HS-27A (cell line): Measurements from ENCODE around the gene USP50.
"Not testable (repeated sequence)": the region's sequence is repeated elsewhere in the genome, so short reads cannot be mapped to it uniquely, and the experiment has no call there.

Source experiments
- DNase-seq: peaks from one replicate; pipeline ENCODE4 v3.0.0-alpha.2; 2012; ENCODE audit warnings: low read depth, missing footprints

The USP50 gene

DNA sequence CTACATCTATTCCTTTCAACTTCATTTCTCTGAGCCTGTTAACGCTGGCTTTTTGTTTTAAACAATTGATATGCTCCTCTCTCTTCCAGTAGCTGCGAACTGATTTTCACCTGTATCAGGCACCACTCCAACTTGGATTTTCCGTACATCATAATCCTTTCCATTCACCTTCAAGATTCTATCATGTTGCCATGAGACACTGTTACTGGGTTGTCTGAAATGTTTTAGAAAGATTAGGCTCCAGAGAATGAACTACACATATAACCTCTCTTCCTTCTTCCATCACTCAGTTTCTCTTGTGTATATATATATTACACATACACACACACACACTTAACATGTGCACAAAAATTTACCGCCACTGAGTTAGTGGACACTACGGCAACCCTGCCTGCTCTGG, at the start of gene USP50:
TSS of gene USP50 (minus strand) at position 101 of the 400 bp plus-strand sequence. CDS start 141 bp downstream, outside the sequence.
- DNase-seq = no peak

DNA sequence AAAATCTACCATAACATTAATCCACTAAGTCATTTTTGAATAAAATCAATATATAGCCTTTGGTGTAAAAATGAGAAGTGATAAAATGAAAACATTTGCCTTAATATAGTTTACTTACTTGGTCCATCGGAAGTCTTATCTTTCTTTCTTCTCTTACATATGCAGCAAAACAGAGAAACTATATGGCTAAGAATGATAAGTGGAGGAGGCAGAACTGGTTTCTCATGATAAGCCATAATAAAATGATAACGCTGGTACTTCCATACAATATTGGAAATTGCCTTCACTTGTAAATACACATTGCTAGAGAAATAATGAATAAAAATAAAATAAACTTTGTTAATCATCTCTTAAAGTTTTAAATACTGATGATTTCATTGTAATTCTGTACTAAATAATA, 47.8 kb upstream of the USP50 start:
- no peak for DNase-seq

DNA sequence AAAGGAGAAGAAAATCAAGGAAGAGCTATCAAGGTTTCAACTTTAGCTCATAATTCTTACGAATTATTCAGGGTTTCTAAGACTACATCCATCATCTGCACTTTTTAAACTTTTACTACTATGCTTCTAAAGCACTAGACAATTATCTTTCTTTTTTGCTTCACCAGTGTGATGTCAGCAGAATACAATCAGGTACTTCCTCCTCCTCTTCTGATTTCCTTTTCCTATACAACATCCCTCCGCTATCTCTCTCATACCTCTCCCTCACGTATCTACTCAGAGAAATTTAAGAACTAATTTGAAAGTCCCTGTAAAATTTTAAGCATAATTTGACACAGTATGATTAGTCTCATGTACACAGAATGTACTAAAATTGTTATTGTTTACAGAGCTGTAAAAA, 47.3 kb upstream of the USP50 start:
- DNase-seq = no peak

DNA sequence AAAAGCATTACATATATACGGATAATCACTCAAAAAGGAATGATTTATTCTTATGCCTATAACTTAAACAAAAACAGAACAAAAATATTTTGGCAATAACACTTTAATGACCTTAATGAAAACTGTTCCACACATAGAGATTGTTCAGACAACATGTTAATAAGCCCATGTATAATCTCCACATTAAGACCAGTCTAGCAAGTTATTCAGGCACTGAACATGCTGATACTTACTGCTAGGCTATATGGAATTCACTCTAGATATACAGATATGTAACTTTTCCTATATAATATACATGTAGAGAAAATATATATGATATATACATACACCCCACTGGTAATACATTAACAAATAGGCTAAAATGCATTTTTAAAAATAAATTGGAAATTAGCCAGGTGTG, 43.8 kb upstream of the USP50 start:
- no peak for DNase-seq

DNA sequence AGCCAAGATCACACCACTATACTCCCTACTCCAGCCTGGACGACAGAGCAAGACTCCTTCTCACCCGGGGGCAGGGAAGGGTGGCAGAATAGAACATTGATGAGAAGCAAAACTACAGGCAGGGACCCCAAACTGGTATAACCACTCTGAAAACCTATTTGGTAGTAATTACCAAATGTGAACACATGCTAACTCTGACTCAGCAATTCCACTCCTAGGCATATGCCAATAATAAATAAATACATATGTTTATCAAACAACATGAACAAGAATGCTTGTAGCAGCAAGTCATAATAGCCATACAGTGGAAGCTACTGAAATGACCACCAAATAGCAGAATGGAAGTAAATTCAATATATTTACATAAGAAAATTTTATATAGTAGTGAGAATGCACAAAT, 31.0 kb upstream of the USP50 start:
- no peak for DNase-seq

DNA sequence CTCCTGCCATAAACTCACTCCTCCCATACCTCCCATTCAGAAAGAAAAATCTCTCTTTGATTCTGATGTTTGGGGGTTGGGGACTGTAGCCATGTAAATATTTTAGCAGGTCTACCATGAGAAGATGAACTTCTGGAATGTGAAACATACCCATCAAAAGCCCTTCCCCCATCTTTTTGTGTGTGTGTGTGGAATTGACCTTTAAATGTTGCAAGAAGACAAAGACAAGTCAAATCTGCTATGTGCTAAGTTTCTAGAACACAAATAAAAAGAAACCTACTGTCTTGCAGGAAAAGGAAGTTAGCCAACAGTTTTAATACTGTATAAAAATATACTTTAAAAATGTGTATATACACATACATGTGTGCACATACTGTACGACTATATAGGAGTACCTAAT, 29.7 kb upstream of the USP50 start:
- DNase-seq = no peak

DNA sequence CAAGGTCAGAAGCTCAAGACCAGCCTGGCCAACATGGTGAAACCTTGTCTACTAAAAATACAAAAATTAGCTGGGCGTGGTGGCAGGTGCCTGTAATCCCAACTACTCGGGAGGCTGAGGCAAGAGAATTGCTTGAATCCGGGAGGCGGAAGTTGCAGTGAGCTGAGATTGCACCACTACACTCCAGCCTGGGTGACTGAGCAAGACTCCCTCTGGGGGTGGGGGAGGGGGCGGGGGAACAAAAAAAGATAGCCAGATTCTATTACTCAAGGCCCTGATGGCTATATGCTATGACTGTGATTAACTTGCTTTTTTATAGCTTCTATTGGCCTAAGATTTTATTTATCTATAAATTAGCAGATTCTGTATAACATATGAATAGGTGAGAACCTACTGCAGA, 27.4 kb upstream of the USP50 start:
- not testable (repeated sequence) for DNase-seq

DNA sequence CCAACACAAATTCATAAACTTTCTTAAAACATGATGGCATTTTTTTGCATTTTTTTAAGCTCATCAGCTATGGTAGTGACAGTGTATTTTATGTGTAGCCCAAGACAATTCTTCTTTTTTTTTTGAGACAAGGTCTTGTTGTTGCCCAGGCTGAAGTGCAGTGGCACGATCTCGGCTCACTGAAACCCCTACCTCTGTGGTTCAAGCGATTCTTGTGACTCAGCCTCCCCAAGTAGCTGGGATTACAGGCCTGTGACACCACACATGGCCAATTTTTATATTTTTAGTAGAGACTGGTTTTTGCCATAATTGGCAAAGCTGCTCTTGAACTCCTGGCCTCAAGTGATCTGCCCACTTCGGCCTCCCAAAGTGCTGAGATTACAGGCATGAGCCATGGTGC, 17.3 kb upstream of the USP50 start:
- no peak for DNase-seq

DNA sequence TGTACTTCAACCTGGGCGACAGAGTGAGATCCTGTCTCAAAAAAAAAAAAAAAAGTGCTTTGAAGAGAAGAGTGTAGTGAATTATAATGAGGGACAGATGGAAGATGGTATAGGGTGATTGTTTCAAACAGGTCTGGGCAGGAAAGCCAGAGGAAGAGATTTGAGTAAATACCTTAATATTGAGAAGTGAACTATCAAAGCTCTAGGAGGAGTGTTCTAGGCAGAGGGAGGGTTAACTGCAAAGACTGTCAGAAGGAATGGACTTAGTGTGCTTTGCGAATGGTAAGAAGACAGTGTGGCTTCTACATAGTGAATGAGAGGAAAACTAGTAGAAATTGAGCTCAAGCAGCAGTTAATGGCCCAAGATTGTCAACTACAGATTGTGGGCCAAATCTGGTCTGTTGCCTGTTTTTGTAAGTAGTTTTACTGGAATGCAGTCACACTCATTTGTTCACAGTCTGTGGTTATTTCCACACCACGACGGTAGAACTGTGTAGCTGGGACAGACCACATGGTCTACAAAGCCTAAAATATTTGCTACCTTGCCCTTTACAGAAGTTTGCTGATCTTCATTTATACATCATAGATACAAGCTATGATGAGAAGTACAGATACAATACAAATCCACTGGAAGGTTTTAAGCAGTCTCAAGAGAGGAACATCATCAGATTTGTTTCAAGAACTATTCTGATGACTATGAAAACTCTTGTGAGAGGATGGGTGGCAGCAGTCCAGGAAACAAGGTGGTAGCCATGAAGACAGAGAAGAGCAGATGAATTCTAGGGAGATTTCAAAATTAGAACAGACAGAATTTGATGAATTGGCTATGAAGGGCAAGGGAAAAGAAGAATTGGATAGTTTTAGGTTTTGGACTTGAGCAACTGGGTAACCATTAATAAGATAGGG, 16.5 kb upstream of the USP50 start:
- DNase-seq = no peak

DNA sequence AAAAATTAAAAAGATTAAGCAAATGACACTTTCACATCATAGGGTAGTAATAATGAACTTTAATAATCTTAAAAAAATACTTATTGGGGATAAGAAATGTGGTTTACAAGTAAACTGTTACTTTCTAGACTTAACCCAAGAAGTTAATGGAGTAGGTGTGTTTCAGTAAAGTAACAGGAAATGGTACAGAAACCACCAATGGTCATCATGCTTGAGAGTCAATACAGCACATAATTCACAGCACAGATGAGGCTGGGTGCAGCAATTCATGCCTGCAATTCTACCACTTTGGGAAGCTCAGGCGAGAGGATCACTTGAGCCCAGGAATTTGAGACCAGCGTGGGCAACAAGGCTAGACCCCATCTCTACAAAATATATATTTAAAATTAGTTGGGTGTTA, 11.5 kb upstream of the USP50 start:
- DNase-seq = no peak

DNA sequence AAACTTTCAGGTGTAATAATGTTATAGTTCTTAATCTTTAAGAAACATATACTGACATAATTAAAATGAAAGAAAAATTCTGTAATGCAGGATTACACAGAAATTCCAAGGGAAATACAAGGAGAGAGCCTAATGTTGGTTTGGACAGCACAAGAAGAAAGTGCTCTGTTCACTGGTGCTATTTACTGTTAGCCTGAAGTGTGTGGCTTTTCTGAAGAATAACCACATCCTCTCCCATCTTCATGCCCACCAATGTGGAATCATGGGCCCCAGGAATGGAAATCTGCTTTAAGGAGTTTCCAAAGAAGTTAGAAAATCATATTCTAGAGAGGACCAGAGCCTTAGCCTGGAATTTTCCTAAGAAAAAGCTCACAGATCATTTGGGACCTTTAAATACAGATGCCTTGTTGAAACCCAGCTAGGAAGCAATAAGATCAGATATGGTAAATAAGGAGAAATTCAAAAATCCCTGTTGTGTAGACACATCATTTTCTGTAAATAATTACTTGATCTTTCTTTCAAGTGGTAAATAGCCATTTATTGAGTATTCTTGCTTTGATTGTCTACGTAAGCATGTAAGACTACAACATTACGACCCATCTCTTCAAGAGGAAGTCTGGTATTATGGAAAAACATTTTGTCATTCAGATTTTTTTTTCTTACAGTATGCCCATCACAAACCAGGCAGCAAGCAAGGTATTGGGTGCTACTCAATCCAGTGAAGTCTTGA, 10.3 kb upstream of the USP50 start:
- DNase-seq = no peak

DNA sequence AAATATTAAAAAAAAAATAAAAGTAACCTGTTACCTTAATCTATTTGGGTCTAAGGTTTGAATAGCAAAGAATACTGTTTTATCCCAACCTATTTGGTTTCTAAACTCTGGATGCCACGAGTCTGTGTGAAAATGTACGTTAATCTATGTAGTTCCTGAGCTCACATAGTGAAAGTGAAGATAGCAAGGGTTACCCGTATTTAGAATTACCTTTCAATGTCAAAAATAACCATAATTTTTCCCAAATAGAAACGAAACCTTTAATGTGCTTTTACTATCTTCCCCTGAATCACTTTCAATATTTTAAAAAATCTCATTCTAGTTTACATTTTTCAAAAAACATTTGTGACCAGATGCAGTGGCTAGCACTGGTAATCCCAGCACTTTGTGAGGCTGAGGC, 5.8 kb upstream of the USP50 start:
- DNase-seq = no peak

DNA sequence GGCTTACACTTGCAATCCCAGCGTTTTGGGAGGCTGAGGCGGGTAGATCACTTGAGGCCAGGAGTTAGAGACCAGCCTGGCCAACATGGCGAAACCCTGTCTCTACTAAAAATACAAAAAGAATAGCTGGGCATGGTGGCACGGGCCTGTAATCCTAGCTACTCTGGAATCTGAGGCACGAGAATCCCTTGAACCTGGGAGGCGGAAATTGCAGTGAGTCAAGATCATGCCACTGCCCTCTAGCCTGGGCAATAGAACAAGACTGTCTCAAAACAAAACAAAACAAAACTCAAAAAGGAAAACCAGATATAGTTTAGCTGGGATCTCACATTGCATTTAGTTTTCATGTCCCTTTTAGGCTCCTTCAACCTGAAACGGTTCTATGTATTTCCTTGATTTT, 2.9 kb upstream of the USP50 start:
- DNase-seq = no peak

DNA sequence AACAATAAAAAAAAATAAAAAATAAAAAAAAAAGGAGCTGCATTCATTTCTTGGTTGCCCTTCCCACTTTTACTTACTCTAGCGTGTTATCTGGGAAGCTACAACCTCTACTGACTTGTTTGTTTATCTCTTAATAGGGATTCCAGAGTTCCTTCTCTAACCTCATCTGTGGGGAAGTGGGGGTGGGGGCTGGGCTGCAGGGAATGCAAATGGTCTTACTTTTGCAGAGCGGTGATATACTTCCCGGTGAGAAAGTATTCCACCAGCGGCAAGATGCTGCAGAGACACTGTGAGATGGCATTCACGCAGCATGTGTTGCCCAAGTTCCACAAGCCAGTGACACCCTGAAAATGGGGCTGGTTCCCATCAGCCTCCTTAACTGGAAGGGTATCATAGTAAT, 2.1 kb downstream of the USP50 start:
- DNase-seq = no peak

DNA sequence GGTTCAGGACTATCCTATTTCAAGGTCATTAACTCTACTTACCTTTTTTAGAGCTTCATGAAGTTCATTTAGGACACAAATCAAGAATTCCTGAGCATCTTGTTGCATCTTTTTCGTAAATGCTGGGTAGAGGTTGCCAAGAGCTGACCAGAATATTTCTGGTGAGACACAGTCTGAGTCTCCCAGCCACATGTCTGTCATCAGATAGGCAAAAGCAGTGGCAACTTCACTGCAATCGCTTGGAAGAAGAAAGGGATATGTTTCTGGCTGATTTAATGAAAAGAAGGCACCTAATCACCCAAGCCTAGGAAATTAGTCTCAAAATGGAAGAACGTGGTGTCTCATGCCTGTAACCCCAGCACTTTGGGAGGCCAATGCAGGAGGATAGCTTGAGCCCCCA, 2.9 kb downstream of the USP50 start:
- DNase-seq = no peak

DNA sequence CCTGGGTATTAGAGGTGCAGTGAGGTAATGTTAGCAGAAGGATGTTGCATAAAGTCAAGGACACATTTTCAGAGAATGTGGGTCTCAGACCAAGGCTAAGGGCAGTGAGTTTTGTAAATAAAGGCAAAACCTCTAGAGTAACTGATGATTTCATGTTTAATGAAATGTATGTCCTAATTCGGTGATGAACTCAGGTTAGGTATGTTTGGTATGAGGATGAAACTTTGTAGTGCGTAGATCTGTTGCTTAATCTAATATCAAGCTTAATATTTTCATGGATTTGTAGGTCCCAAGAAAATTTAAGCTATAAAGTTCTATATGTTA, 3.6 kb downstream of the USP50 start:
- no peak for DNase-seq

DNA sequence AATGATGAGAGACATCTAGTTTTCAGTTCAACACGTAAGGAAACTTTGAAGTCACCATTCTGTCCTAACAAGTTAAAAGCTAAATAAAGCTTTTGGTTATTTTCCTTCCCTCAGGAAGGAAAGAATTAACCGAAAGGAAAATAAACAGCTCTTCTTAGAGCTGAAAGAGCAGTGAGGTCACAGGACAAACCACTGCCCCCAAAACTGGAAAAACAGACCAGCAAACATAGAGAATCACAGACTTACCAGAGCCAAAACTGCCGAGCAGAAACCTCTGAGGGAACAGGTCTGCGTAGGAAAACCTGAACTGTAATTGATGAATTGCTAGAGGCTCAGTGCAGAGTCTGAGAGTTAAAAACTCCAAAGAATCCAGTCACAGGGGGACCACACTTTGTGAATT, 14.7 kb downstream of the USP50 start:
- no peak for DNase-seq

DNA sequence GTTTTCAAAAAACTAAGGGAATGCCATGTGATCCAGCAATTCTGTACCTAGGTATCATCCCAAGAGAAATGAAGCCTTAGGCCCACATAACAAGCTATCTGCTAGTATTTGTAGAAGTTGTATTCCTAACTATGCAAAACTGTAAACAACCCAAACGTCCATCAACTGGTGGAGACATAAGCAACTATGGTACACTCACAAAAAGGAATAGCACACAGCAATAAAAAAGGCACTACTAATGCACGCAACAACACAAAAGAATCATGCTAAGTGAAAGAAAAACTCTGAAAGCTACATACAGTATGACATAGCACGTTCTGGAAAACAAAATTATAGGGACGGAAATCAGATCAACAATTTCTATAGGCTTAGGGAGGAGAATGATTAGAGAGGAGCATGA, 15.3 kb downstream of the USP50 start:
- DNase-seq = no peak

DNA sequence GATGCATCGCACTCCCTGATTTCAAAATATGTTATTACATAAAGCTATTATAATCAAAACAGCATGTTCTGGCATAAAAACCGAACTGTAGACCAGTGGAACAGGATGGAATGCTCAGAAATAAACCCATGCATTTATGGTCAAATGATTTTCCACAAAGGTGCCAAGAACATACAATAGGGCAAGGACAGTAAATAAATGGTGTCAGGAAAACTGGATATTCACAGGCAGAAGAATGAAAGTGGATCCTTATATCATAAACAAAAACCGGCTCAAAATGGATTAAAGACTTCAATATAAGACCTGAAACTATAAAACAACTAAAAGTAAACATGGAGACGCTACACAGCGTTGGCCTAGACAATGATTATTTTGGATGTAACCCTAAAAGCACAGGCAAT, 22.6 kb downstream of the USP50 start:
- no peak for DNase-seq

DNA sequence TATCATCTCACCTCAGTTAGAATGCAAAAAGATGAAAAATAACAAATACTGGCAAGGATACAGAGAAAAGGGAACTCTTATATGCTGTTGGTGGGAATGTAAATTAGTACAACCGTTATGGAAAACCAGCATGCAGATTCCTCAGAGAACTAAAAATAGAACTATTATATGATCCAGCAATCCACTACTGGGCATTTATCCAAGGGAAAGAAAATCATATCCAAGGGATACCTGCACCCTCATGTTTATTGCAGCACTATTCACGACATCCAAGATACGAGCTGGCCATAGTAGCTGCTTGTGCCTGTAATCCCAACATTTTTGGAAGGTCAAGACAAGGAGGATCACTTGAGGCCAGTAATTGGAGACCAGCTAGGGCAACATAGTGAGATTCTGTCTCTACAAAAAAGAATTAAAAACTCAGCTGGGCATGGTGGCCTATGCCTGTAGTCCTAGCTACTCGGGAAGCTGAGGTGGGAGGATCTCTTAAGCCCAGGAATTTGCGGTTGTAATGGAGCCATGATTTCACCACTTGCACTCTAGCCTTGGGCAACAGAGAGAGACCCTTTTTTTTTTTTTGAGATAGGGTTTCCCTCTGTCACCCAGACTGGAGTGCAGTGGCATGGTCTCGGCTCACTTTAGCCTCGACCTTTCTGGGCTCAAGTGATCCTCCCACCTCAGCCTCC, 26.6 kb downstream of the USP50 start:
- DNase-seq = no peak

DNA sequence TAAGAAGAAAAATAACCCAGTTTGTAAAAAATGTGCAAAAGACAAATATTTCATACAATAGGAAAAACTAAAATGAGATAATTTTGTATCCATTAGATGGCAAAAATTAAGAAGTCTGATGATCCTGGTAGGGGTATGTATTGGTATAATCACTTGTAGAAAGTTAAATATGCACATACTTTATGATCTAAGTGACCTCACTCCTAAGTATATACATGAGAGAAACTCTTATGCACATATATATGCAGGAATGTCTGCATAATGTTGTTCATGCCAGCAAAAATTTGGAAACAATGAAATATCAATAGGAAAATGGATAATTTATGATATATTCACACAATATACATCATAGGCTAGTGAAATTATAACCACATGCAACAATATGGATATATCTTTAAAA, 33.5 kb downstream of the USP50 start:
- DNase-seq = no peak

DNA sequence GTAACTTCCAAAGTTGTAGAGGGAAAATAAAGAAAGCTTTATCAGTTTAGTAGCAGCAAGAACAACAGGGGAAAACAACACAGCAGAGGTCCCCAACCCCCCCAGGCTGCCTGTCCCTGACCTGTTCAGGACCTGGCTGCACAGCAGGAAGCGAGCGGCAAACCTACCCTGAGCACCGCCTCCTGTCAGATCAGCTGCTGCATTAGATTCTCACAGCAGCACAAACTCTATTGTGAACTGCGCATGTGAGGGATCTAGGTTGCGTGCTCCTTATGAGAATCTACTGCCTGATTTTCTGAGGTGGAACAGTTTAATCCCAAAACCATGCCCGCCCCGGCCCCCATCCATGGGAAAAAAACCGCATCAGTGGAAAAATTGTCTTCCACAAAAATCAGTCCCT, 40.3 kb downstream of the USP50 start:
- no peak for DNase-seq

DNA sequence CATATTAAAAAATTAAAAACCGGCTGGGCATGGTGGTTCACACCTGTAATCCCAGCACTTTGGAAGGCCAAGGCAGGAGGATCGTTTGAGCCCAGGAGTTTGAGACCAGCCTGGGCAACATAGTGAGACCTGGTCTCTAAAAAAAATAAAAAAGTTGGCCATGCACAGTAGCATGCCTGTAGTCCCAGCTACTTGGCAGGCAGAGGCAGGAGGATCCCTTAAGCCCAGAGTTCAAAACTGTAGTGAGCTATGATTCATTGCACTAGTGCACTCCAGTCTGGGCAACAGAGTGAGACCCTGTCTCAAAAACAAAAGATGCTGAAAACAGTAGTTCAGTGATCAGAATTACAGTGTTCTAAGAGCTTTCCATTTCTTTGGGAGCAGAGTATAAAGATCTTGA, 40.8 kb downstream of the USP50 start:
- not testable (repeated sequence) for DNase-seq
